ENCODE results near the gene LHX6. TPM values are rescaled to one million over a fixed set of nuclear protein-coding genes. Genes with fewer than 3 reads are reported as not detected.

LHX6 gene
- total and polyA plus RNA-seq, 9 of the 15 experiments (the other 6 are each of a cell fraction or from before 2014, with no cell fraction given) = 2.8 to 16.3 (median 7.9) TPM

DNA sequence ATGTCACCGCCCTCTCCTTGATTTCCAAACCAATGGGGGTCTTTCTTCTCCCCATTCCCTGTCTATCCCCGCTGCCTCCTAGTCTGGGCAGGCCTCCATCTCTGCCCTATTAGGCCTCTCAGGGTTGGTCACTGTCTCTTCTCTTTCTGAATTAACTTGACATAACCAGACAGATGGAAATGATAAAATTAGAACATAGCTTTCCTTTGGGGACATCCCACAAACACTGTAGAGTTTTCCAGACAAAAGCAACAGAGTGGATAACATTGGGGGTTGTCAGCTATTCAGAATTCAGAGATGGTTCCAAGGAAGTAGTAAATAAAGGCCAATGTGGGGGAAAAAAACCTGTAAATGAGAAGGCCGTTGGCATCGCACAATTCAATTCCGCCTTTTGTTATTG lies 24.7 kb downstream of the LHX6 start:
- Histone ChIP-seq H3K4me2 (ENCODE audit: insufficient read depth, low read length) (no peak overlapping the region), H3K4me3 (no peak overlapping the region), H2AFZ (ENCODE audit: low read depth, low read length) (no peak overlapping the region), H3K9me1 (ENCODE audit: control insufficient read depth, insufficient read depth, low read length) (no peaks in the 10 kb centered on the region), H3K36me3 (ENCODE audit: control insufficient read depth, insufficient read depth, low read length) (peaks cover 39% of the 10 kb centered on the region; the same call in 2 of the 3 replicates), H3K27me3 (ENCODE audit: control insufficient read depth in 2 of 2, insufficient read depth in 2 of 2, low read length in 2 of 2) (no peaks in the 10 kb centered on the region), H4K20me1 (replicated peaks; ENCODE audit: control insufficient read depth, insufficient read depth, low read length) (0 out of 2 replicates have a peak, but pooled peaks cover 4% of the 10 kb centered on the region), H3K9ac (ENCODE audit: insufficient read depth in 1 of 2, low read depth in 2 of 2, low read length in 2 of 2) (no peak overlapping the region), H3K9me3 (replicated peaks; ENCODE audit: control insufficient read depth, insufficient read depth, low read depth, low read length) (no peaks in the 10 kb centered on the region), H3K79me2 (ENCODE audit: control insufficient read depth, insufficient read depth, low read length) (no peaks in the 10 kb centered on the region), H3K27ac (ENCODE audit: extremely low read depth, low read depth, low read length) (no peak overlapping the region), H3K4me1 (replicated peaks in 1 of 2; ENCODE audit: control insufficient read depth in 2 of 2, insufficient read depth in 2 of 2, low read length in 2 of 2) (no peaks in the 10 kb centered on the region)
- DNase-seq (ENCODE audit: extremely low read depth in 1 of 4, low spot score in 3 of 4) (no peak), ATAC-seq (no peak), FAIRE-seq (no peak)
- WGBS (ENCODE audit: insufficient coverage, low coverage, missing lambda C conversion rate) = 92% methylated on average over 5 of the region's 5 CpGs
- POLR2A ChIA-PET = interaction anchor here (0.6 to 1.0 kb wide), 2 partner anchors 8 to 61 kb away, joined by 3 read pairs; partner anchors contain the start of genes MRRF and RBM18
- TF ChIP-seq NR4A1 (CRISPR knock-in tag; IDR thresholded peaks at IDR 0.05) (no peak), NR4A1 (tag; IDR thresholded peaks at IDR 0.05) (no peak), SNIP1 (IDR thresholded peaks at IDR 0.05; ENCODE audit: low read depth) (no peak), TAF7 (tag; IDR thresholded peaks at IDR 0.05) (no peak), CBFB (CRISPR knock-in tag; IDR thresholded peaks at IDR 0.05) (no peak)
- TF ChIP-seq, protein P1, sequence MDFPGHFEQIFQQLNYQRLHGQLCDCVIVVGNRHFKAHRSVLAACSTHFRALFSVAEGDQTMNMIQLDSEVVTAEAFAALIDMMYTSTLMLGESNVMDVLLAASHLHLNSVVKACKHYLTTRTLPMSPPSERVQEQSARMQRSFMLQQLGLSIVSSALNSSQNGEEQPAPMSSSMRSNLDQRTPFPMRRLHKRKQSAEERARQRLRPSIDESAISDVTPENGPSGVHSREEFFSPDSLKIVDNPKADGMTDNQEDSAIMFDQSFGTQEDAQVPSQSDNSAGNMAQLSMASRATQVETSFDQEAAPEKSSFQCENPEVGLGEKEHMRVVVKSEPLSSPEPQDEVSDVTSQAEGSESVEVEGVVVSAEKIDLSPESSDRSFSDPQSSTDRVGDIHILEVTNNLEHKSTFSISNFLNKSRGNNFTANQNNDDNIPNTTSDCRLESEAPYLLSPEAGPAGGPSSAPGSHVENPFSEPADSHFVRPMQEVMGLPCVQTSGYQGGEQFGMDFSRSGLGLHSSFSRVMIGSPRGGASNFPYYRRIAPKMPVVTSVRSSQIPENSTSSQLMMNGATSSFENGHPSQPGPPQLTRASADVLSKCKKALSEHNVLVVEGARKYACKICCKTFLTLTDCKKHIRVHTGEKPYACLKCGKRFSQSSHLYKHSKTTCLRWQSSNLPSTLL (IDR thresholded peaks at IDR 0.05) = no peak
- CTCF ChIA-PET (ENCODE audit: low intra/inter-chr PET ratio) = no interaction called here
- BruUV-seq (replicated peaks) = TSS peak; percentile 13
- intact Hi-C loops (cut with micrococcal nuclease) (no loop called here), in situ Hi-C loops (cut with MboI) (no loop called here)

Measured in K562 (cell line).